Ectodermal cell (in vitro differentiated cells): ENCODE results near the gene AADAT.

Source experiments
- H3K27ac ChIP-seq: 2 replicates; pipeline ENCODE4 v1.7.0; 2013; ENCODE audit warnings: mild to moderate bottlenecking, low read depth, low read length; ENCODE audit not compliant: insufficient read depth, poor library complexity, severe bottlenecking
- H3K27me3 ChIP-seq: 2 replicates; pipeline ENCODE4 v1.7.0; 2013; ENCODE audit warnings: mild to moderate bottlenecking, low read length; ENCODE audit not compliant: insufficient read depth, control insufficient read depth, poor library complexity, severe bottlenecking
- H3K36me3 ChIP-seq: one replicate; pipeline ENCODE4 v1.7.0; 2013; ENCODE audit warnings: low read length; ENCODE audit not compliant: control insufficient read depth, insufficient read depth
- H3K4me1 ChIP-seq: one replicate; pipeline ENCODE4 v1.7.0; 2013; ENCODE audit warnings: low read length; ENCODE audit not compliant: control insufficient read depth, insufficient read depth
- H3K4me3 ChIP-seq: 2 replicates; pipeline ENCODE4 v1.7.0; 2013; ENCODE audit warnings: low read depth, low read length, control low read depth; ENCODE audit not compliant: insufficient read depth
- H3K9me3 ChIP-seq: 2 replicates; pipeline ENCODE4 v1.7.0; 2013; ENCODE audit warnings: mild to moderate bottlenecking, low read length, moderate library complexity; ENCODE audit not compliant: control insufficient read depth
- WGBS, 2 experiments: methylation state at CpG; one replicate each; pipeline ENCODE4 v1.1.7; 2013; ENCODE audit warnings: missing lambda C conversion rate in 2 of 2; 5-methylcytosine and 5-hydroxymethylcytosine counted together

Gene AADAT

DNA sequence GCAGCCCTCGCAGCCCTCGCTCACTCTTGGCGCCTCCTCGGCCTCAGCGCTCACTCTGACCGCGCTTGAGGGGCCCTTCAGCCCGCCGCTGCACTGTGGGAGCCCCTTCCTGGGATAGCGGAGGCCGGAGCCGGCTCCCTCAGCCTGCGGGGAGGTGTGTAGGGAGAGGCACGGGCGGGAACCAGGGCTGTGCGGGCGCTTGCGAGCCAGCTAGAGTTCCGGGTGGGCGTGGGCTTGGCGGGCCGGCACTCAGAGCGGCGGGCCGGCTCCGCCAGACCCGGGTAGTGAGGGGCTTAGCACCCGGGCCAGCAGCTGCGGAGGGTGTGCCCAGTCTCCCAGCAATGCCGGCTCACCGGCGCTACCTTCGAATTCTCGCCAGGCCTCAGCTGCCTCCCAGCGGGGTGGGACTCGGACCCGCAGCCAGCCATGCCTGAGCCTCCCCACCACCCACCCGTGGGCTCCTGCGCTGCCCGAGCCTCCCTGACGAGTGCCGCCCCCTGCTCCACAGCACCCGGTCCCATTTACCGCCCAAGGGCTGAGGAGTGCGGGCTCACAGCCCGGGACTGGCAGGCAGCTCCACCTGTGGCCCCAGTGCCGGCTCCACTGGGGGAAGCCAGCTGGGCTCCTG, 1.4 kb upstream of the AADAT start:
- Histone ChIP-seq H3K4me3 (no peak overlapping the region), H3K27me3 (peaks cover 7% of the 10 kb centered on the region), H3K4me1 (peaks cover 6% of the 10 kb centered on the region), H3K27ac (no peak overlapping the region), H3K36me3 (no peaks in the 10 kb centered on the region), H3K9me3 (no peaks in the 10 kb centered on the region)
- 89 to 93% methylated on average over 47 of the region's 47 CpGs for WGBS, 2 experiments

DNA sequence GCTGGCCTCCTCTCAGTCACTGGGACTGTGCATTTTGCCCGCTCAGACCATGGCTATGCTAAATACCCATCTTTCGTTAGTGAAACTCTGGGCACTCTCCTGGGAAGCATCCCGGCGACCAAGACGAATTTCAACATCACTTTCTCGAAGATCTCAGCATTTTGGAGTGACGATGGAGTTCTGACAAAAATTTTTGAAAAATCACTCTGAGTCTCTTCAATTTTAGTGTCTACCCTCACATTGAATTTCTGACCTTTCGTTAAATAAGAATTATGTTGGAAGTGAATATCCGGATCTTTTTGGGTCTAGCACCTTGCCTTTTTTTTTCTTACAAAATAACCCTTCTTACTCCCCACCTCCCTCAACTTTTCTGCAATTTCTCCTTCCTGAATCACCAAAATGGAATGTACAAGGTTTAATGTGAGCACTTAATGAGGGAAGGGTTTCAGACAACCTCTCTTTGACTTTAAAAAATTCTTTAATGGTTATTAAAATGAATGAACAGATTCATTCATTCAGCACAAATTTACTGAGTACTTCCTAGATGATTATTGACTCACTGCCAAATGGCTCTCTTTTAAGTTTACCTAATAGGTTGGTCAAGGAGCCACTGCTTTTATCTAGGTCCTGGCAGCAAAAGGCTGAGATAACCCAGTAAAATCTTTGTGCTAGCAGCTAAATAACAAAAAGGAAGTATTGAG, 746 bp upstream of the AADAT start:
- peak overlapping the region; percentile 61 for H3K4me3 ChIP-seq
- H3K27me3 ChIP-seq, result peaks cover 7% of the 10 kb centered on the region
- 20 to 26% methylated on average over 7 to 9 of the region's 9 CpGs for WGBS, 2 experiments
- H3K36me3 ChIP-seq, result no peaks in the 10 kb centered on the region
- H3K27ac ChIP-seq, result no peak overlapping the region
- H3K4me1 ChIP-seq, result peaks cover 6% of the 10 kb centered on the region
- no peaks in the 10 kb centered on the region for H3K9me3 ChIP-seq

DNA sequence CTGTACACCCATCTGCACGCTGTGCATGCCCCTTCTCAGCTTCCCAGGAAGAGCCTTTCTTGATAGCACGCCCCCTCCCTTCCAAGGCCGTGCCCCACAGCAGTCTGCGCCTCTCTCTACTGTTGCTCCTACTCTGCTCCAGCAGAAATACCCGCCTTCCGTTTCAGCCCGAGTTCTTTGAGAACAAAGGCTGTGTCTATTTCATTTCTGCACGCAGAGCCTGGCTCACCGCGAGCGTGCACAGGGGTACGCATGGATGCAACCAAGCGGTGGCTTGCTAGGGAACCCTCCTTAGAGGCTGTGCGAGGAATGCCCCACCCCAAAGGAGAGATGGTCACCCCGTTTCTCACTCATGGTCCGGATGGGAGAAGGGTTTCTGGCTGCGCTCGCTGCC, 485 bp downstream of the AADAT start:
- peaks cover 7% of the 10 kb centered on the region for H3K27me3 ChIP-seq
- no peaks in the 10 kb centered on the region for H3K9me3 ChIP-seq
- peaks cover 4% of the 10 kb centered on the region for H3K36me3 ChIP-seq
- 1% methylated on average over 18 of the region's 18 CpGs for WGBS, 2 experiments
- H3K4me1 ChIP-seq, result peaks cover 3% of the 10 kb centered on the region
- H3K4me3 ChIP-seq, result peak overlapping the region; percentile 61
- H3K27ac ChIP-seq, result peak overlapping the region; percentile 9

DNA sequence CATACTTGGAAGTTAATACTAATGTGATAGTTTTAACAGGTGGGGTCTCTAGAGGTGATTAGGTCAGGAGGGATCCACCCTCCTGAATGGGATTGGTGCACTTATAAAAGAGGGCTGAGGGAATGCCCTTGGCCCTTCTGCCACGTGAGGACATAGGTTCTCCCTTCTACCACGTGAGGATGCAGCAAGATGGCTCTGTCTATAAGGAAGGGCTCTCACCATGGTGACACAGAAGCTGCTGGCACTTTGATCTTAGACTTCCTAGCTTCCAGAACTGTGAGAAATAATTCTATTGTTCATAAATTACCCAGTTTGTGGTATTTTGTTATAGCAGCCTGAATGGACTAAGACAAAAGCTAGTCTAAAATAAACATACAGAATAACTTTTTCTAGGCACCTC, 1.0 kb downstream of the AADAT start:
- peak overlapping the region; percentile 61 for H3K4me3 ChIP-seq
- peaks cover 7% of the 10 kb centered on the region for H3K27me3 ChIP-seq
- no peak overlapping the region for H3K27ac ChIP-seq
- 40 to 44% methylated on average over 2 of the region's 2 CpGs for WGBS, 2 experiments
- H3K9me3 ChIP-seq, result no peaks in the 10 kb centered on the region
- H3K36me3 ChIP-seq, result peaks cover 8% of the 10 kb centered on the region
- no peaks in the 10 kb centered on the region for H3K4me1 ChIP-seq

DNA sequence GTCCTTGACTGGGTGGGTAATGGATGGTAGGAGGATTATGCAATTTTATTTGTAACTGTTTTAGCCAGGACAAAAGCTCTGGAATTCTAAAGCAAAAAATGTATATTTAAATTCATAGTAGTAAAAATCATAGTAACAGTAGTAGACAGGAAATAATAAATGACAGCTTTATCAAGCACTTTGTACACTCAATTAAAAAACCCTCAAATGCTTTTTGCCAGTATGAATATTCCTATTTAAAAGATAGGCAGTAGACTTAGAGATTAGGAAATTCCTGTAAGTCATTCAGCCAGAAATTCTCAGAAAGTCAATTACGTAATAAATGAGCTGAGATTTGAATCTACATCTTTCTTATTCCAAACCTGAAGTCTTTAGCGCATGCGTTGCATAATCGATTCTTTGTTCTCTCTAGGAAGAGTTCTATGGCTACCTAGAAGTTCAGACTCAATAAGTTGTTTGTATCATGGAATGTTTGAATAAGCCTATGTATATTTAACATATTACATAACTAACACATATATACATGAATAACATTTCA, 2.5 kb downstream of the AADAT start:
- H3K9me3 ChIP-seq, result no peaks in the 10 kb centered on the region
- WGBS, 2 experiments, result 73 to 75% methylated on average over 4 of the region's 4 CpGs
- peaks cover 7% of the 10 kb centered on the region for H3K27me3 ChIP-seq
- H3K4me1 ChIP-seq, result no peaks in the 10 kb centered on the region
- H3K36me3 ChIP-seq, result peaks cover 15% of the 10 kb centered on the region
- H3K27ac ChIP-seq, result no peak overlapping the region
- H3K4me3 ChIP-seq, result no peak overlapping the region

DNA sequence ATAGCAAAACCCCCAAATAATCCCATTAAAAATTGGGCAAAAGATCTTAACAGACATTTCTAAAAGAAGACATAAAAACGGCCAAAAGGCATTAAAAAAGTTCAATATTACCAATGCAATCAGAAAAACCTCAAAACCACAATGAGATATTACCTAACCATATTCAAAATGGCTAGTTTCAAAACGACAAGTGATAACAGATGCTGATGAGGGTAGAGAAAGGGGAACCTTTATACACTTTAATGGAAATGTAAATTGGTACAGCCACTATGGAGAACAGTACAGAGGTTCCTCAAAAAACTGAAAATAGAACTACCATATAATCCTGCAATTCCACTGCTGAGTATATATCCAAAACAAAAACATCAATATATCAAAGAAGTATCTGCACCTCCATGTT, 6.2 kb downstream of the AADAT start:
- no peak overlapping the region for H3K27ac ChIP-seq
- no peak overlapping the region for H3K4me3 ChIP-seq
- no peaks in the 10 kb centered on the region for H3K9me3 ChIP-seq
- H3K36me3 ChIP-seq, result peaks cover 27% of the 10 kb centered on the region
- H3K27me3 ChIP-seq, result no peaks in the 10 kb centered on the region
- no peaks in the 10 kb centered on the region for H3K4me1 ChIP-seq
- 75 to 94% methylated on average over 2 of the region's 2 CpGs for whole genome bisulfite sequencing, 2 experiments

DNA sequence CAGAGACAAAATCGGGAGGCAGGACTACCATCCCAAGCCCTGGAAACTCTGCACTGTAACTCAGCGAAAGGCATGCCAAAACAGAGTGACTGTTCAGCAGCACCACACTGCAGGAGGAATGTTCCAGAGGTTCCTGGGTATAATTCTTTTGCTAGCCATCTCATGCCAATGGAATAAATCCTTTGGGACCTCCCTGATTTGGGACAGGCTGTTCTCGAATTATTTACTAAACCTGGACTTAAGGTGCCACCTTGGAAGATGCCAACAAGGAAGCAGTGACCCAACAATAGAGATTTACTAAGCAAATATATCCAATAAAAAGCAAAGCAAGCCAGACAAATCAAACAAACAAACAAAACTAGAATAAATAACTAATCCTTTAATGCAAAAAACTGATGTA, 9.3 kb downstream of the AADAT start:
- no peak overlapping the region for H3K27ac ChIP-seq
- no peaks in the 10 kb centered on the region for H3K27me3 ChIP-seq
- no peaks in the 10 kb centered on the region for H3K4me1 ChIP-seq
- WGBS, 2 experiments, result 86 to 89% methylated on average over 3 of the region's 3 CpGs
- no peaks in the 10 kb centered on the region for H3K9me3 ChIP-seq
- no peak overlapping the region for H3K4me3 ChIP-seq
- peaks cover 38% of the 10 kb centered on the region for H3K36me3 ChIP-seq

DNA sequence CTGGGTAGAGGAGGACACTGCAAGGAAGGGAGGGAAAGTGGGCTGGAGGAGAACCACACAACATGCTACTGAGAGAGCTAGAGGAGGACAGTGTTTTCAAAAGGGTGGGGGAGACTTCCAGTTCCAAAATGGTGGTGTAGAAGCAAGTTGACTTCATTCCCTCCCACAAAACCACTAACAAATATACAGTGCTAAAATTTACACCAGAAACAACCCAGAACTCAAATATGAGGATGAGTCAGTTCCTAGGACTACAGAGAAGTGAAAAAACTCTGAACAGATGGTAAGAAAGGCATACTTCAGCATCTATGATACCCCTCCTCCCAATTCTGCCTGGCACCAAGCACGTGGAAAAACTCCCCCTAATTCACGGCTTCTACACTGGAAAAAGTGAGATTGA, 9.8 kb downstream of the AADAT start:
- no peaks in the 10 kb centered on the region for H3K4me1 ChIP-seq
- H3K27me3 ChIP-seq, result no peaks in the 10 kb centered on the region
- no peaks in the 10 kb centered on the region for H3K9me3 ChIP-seq
- peaks cover 35% of the 10 kb centered on the region for H3K36me3 ChIP-seq
- H3K4me3 ChIP-seq, result no peak overlapping the region
- 97 to 100% methylated on average over 2 of the region's 2 CpGs for WGBS, 2 experiments
- no peak overlapping the region for H3K27ac ChIP-seq

DNA sequence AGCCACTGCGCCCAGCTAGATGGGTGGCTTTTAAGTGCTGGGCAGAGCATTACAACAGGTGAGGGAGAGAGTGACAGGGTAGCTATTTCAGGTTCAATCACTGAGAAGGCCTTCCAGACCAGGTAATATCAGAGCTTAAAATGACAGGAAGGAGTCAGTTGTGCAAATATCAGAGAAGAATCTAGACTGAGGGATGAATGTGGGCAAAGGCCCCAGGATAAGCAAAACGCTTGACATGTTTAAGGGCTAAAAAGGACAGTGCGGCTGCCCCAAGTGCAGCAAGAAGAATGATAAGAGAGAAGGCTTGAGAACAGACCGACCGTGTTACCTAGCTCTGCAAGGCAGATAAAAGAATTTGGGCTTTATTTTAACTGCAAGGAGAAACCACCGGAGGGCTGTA, 18.6 kb downstream of the AADAT start:
- Histone ChIP-seq H3K4me3 (no peak overlapping the region), H3K27ac (no peak overlapping the region), H3K27me3 (no peaks in the 10 kb centered on the region), H3K4me1 (no peaks in the 10 kb centered on the region), H3K9me3 (no peaks in the 10 kb centered on the region), H3K36me3 (peaks cover 20% of the 10 kb centered on the region)
- WGBS, 2 experiments, result 92 to 94% methylated on average over 6 of the region's 6 CpGs

DNA sequence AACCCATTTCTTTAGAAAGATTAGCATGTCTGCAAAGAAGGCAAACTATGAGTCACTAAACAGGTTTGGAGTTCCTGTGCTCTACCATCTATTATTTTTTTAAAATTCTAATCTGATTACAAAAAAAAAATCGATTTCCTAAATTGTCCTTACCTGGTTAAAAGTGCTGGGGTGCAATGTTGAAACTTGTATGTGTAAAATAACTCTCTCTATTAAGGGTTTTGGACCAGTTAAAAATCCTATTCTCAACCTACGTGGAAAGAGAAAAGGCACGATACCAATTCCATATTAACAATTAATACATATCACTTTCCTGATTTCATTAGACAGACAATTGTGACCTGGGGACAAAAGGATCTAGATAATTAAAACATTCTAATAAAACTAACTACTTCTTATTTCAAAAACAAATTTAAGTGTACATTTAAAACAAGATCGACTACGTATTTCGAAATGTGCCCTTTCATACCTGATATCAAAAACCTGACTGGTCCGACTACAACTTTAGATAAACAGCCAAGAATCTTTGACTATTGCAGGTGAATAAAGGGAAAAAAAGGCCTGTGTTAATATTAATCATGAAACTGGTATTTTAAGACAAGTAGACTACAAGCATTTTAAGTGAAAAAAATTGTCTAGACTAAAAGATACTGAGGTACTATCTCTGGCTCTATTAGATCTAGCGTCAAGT, 21.2 kb downstream of the AADAT start:
- H3K36me3 ChIP-seq, result peaks cover 10% of the 10 kb centered on the region
- H3K27me3 ChIP-seq, result no peaks in the 10 kb centered on the region
- 94 to 99% methylated on average over 7 to 8 of the region's 8 CpGs for whole genome bisulfite sequencing, 2 experiments
- no peak overlapping the region for H3K4me3 ChIP-seq
- H3K4me1 ChIP-seq, result no peaks in the 10 kb centered on the region
- H3K9me3 ChIP-seq, result no peaks in the 10 kb centered on the region
- no peak overlapping the region for H3K27ac ChIP-seq
